NT2/D1 (cell line): Measurements from ENCODE around the gene OR13J1.

Experiments used
- DNase-seq: peaks from one replicate; pipeline ENCODE4 v3.0.0-alpha.2; 2011; ENCODE audit warnings: low read depth, low spot score
- H3K27me3 ChIP-seq: 2 replicates; pipeline ENCODE4 v1.6.0; 2011; ENCODE audit warnings: mild to moderate bottlenecking; ENCODE audit not compliant: insufficient read length, insufficient read depth
- H3K36me3 ChIP-seq: 2 replicates; pipeline ENCODE4 v1.6.1; 2011; ENCODE audit warnings: mild to moderate bottlenecking, low read length, mixed read lengths; ENCODE audit not compliant: insufficient read depth, insufficient read length
- H3K4me1 ChIP-seq: 2 replicates; pipeline ENCODE4 v1.5.1; 2011; ENCODE audit not compliant: insufficient read depth, insufficient read length
- H3K4me3 ChIP-seq: 2 replicates; pipeline ENCODE4 v1.5.1; 2011; ENCODE audit warnings: low read depth; ENCODE audit not compliant: insufficient read length
- H3K9ac ChIP-seq: 2 replicates; pipeline ENCODE4 v1.6.0; 2011; ENCODE audit warnings: low read depth; ENCODE audit not compliant: insufficient read length
- H3K9me3 ChIP-seq: 2 replicates; pipeline ENCODE4 v1.5.1; 2011; ENCODE audit warnings: mild to moderate bottlenecking, low read length; ENCODE audit not compliant: insufficient read depth
- SUZ12 ChIP-seq: IDR thresholded peaks from 2 replicates; pipeline ENCODE4 v1.6.1; 2011; ENCODE audit not compliant: insufficient read length, insufficient read depth; ENCODE audit errors: extremely low read depth
- YY1 ChIP-seq: IDR thresholded peaks from 2 replicates; pipeline ENCODE4 v1.6.1; 2011; ENCODE audit not compliant: insufficient read length, insufficient read depth
- ZNF274 ChIP-seq: IDR thresholded peaks from 2 replicates; pipeline ENCODE4 v1.6.1; 2011; ENCODE audit warnings: mild to moderate bottlenecking, low read depth, low read length

The OR13J1 gene

DNA sequence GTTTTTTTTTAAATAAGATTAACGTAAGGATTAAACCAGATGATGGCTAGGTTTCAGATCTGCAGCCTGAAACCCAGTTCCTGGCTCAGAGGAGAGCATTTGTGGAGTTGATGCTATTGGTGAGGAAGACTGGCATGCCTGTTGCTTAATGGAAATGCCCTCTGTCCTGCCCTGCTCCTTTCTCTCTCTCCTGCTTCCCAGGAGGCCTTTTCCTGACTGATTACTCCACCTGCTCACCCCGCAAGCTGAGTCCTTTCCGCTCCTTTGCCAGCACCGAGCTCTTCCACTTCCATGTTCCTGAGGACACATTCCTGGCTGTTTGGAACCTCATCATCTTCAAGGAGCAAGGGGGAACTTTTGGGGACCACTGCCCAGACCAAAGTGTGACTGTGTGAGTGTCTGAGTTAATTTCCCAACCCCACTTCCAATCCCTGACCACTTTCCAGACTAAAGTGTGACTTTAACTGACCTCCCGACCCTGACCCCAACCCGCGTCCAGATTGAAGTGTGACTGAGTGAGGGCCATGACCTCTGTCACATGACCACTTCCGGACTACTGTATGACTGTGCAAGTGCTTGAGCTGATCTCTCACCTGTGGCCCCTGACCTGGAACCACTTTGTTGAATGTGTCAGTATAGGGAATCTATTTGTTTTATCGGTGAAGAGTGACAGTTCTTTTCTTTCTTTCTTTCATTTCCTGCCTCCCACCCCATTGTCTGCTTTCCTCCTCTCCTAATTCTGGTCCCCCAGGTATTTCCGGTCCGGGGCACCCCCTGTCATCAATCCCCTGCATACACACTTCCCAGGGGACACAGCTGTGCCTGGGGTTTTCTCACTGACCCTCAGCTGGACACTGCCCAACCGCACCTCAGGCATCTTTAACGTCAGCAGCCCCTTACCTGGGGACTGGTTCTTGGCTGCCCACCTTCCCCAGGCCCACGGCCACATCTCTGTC is 35.7 kb downstream of the OR13J1 start:
- Histone ChIP-seq H3K4me1 (no peaks in the 10 kb centered on the region), H3K9ac (no peak overlapping the region), H3K36me3 (no peaks in the 10 kb centered on the region), H3K27me3 (no peaks in the 10 kb centered on the region), H3K4me3 (no peak overlapping the region), H3K9me3 (no peaks in the 10 kb centered on the region)
- no peak for DNase-seq
- TF ChIP-seq ZNF274 (no peak), SUZ12 (no peak), YY1 (no peak)

DNA sequence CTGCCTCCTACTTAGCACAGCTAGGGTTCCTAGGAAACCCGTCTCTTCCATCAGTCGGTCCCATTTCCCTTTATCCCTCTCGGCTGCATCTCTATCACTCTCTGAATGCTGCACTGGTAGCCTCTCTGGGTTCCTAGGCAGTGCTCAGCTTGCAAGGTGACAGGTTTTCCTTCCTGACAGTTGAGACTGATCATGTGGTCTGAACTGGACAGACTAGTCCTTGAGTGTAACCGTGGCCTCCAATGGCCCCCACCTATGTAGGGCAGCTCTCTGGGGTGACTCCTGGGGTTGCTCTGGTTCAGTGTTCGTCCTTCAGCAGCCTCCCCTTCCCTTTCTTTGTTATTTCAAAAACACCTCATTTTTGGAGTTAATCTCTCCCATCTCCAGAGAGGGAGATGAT is 37.4 kb downstream of the OR13J1 start:
- no peak for DNase-seq
- no peaks in the 10 kb centered on the region for H3K36me3 ChIP-seq
- no peaks in the 10 kb centered on the region for H3K27me3 ChIP-seq
- H3K4me1 ChIP-seq = no peaks in the 10 kb centered on the region
- H3K9me3 ChIP-seq = no peaks in the 10 kb centered on the region
- TF ChIP-seq ZNF274 = no peak
- no peak for TF ChIP-seq SUZ12
- no peak overlapping the region for H3K9ac ChIP-seq
- H3K4me3 ChIP-seq = no peak overlapping the region

DNA sequence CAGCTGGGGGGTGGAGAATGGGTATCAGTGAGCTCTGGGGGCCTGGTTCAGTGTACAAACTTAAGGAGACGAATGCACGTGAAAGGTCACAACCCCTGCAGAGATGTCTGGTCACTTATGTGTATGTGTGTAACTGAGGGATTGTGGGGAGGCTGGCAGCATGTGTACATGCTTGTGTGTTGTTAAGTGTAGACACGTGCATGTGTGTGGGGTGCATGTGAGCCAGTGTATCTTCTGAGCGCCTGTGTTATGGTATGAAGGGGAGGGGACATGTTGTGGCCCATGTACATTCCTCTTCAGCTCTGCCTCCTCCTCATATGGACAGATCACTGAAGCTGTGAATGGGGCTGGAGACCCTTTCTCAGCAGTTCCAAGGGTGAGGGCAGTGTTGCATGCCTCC is 39.2 kb downstream of the OR13J1 start:
- Histone ChIP-seq H3K9ac (no peak overlapping the region), H3K27me3 (no peaks in the 10 kb centered on the region), H3K36me3 (no peaks in the 10 kb centered on the region), H3K9me3 (no peaks in the 10 kb centered on the region), H3K4me1 (no peaks in the 10 kb centered on the region), H3K4me3 (no peak overlapping the region)
- DNase-seq = no peak
- TF ChIP-seq ZNF274 (no peak), SUZ12 (no peak), YY1 (no peak)

DNA sequence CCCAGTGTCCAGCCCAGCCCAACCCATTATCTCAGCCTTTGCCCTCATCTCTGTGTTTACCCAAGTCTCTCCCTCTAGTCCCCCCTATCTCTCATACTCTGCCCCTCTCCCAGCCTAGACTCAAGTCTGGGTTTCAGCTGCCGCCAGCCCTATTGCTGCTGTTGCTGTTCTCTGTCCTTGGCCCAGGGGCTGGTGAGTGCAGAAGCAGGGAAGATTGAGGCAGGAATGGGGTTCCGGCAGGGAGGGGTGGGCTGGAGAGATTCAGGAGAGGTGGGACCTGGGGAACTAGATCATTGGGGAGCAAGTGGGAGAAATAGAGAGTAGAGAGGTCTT is 40.5 kb downstream of the OR13J1 start:
- peak overlapping the region; percentile 69 for H3K9ac ChIP-seq
- TF ChIP-seq YY1 (no peak), SUZ12 (no peak), ZNF274 (no peak)

DNA sequence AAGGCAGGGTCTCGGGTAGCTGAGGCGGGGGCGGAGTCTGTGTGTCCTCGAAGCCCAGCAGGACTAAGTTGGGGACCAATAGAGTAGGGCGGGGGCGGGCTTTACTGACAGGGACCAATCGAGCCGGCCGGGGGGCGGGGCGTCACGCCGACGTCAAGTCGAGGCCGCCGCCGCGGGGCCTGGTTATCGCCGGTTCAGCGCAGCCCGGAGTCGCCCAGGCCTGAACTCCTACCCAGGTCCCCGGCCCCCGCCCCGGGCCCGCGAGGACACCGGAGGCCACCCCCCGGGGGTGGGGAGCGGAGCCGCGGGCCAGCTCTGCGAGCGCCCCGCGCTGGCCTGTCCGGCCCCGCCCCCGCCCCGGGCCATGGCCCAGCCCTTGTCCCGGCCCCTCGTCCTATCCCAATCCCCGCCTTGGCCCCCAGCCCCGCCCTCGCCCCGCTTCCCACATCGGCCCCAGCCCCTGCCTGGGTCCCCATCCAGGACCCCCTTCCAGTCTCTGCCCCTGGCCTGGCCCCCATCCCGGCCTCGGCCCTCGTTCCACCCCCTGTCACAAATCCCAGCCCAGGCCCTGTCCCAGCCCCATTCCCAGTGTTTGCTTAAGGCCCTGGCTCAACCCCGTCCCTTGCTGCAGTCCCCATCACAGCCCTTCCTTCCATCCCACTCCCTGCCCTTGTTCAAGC is 41.0 kb downstream of the OR13J1 start, which contains the start of gene TMEM8B:
Gene TMEM8B (plus strand): TSS at position 145 of the 680 bp plus-strand sequence. CDS start 220 bp downstream, at position 365.
- Histone ChIP-seq H3K4me3 (peak within 1 kb of the TSS; percentile 52), H3K27me3 (no peaks in the 10 kb centered on the region)
- TF ChIP-seq ZNF274 = no peak
- no peak for TF ChIP-seq YY1
- no peak for TF ChIP-seq SUZ12

More for the DNA sequence above, 40.5 kb downstream of the OR13J1 start:
- Histone ChIP-seq H3K9me3 (no peaks in the 10 kb centered on the region), H3K36me3 (no peaks in the 10 kb centered on the region), H3K4me1 (no peaks in the 10 kb centered on the region), H3K4me3 (peak overlapping the region; percentile 52), H3K27me3 (no peaks in the 10 kb centered on the region)
- DNase-seq = no peak

DNA sequence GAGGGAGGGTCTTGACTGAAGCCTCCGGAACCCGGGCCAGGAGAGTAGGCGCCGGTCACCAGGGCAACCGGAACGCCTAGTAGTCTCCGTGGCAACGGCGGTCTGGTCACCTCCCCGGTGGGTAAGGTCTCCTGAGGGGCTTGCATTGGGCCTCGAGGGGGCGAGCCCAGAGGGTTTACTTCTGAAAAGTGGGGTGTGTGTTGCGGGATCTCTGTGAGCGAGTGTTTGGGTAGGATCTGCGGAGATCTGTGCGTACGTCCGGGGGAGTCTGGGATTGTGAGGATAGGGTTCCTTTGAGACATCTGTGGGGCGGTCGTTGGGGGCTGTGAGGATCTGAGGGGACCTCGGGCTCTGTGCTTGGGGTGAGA is 41.5 kb downstream of the OR13J1 start, which contains the start of gene FAM221B:
Gene FAM221B (minus strand): TSS at position 17 of the 368 bp plus-strand sequence. CDS start 2,571 bp downstream, outside the sequence.
- no peaks in the 10 kb centered on the region for H3K27me3 ChIP-seq
- no peak for TF ChIP-seq SUZ12
- no peak for TF ChIP-seq ZNF274
- no peak for TF ChIP-seq YY1
- H3K4me1 ChIP-seq = no peaks in the 10 kb centered on the region
- no peaks in the 10 kb centered on the region for H3K9me3 ChIP-seq
- no peak for DNase-seq
- no peaks in the 10 kb centered on the region for H3K36me3 ChIP-seq
- H3K9ac ChIP-seq = peak within 1 kb of the TSS; percentile 74
- peak within 1 kb of the TSS; percentile 52 for H3K4me3 ChIP-seq

More for the DNA sequence above, 41.0 kb downstream of the OR13J1 start, which contains the start of gene TMEM8B:
- Histone ChIP-seq H3K9ac (peak within 1 kb of the TSS; percentile 74), H3K4me1 (no peaks in the 10 kb centered on the region), H3K9me3 (no peaks in the 10 kb centered on the region), H3K36me3 (no peaks in the 10 kb centered on the region)
- peak; percentile 93 for DNase-seq

DNA sequence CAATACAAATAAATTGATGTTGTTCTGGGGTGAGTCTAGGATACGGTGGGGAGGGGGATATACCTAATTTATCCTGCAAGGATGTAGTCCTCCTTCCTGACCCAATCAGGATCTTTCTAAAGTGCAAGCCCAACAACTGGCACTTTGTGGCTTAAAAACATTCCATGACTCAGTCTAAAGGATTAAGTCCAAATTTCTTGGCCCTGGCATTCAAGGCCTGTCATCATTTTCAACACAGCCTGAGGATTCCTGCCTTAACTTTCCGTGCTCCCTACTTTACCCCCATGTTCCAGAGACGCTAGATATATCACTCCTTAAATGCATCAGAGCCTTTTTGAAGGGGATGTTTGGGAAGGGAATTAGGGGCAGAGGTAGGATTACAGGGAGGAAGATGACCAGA is 42.7 kb downstream of the OR13J1 start:
- H3K4me1 ChIP-seq = no peaks in the 10 kb centered on the region
- H3K9me3 ChIP-seq = no peaks in the 10 kb centered on the region
- no peaks in the 10 kb centered on the region for H3K36me3 ChIP-seq
- H3K9ac ChIP-seq = no peak overlapping the region
- H3K4me3 ChIP-seq = no peak overlapping the region
- no peak for TF ChIP-seq ZNF274
- TF ChIP-seq SUZ12 = no peak
- no peak for TF ChIP-seq YY1
- no peaks in the 10 kb centered on the region for H3K27me3 ChIP-seq
- no peak for DNase-seq
